ENCODE measurements around the gene KCTD16. TPM values are rescaled to one million over a fixed set of nuclear protein-coding genes. Genes with fewer than 3 reads are reported as not detected.

The KCTD16 gene
- total RNA-seq, 2 experiments from 2014 or later = 0.19 to 0.32 TPM

DNA sequence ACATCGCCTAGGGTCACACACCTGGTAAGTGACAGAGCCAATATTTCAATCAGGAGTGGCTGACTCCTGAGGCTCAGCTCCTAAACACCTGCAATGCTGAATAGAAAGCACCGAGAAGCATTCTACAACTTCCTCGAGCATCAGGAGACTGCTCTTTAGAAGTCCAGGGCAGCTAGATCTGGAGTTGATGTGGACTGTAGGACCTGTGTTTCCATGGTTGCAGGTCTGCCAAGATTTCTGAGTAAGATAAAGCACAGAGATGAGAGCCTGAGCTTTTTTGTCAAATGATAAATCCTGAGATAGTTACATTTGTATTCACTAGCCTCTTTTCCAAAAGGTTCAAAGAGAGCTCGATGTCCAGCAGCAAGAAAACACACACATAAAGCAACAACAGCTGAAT lies 44.0 kb upstream of the KCTD16 start:
- no peaks in the 10 kb centered on the region for H3K9me3 ChIP-seq (ENCODE audit: low read length)
- no peak for DNase-seq (ENCODE audit: low spot score)
- H3K4me3 ChIP-seq (ENCODE audit: low read depth, low read length, poor library complexity, severe bottlenecking) = no peak overlapping the region
- no peaks in the 10 kb centered on the region for H3K9me2 ChIP-seq (ENCODE audit: insufficient read depth, low read length)
- no peak overlapping the region for H3K4me2 ChIP-seq (ENCODE audit: low read length)
- intact Hi-C loops (cut with micrococcal nuclease; ENCODE audit: unreplicated experiment) = no loop called here
- CTCF ChIA-PET (ENCODE audit: unreplicated experiment) = no interaction called here
- H2AFZ ChIP-seq (ENCODE audit: low read length) = no peak overlapping the region
- no peaks in the 10 kb centered on the region for H4K20me1 ChIP-seq (ENCODE audit: insufficient read depth, low read length)
- POLR2A ChIA-PET = interaction anchor here (1.2 to 1.4 kb wide), 2 partner anchors 13 to 21 kb away, joined by 3 read pairs; no protein-coding TSS in a partner anchor
- no peaks in the 10 kb centered on the region for H3K79me2 ChIP-seq (ENCODE audit: insufficient read depth, low read depth, low read length)
- H3K36me3 ChIP-seq (ENCODE audit: insufficient read depth, low read length) = no peaks in the 10 kb centered on the region
- H3K4me1 ChIP-seq (ENCODE audit: insufficient read depth, low read length, poor library complexity, severe bottlenecking) = no peaks in the 10 kb centered on the region
- no peak overlapping the region for H3K27ac ChIP-seq (ENCODE audit: low read depth, low read length, poor library complexity, severe bottlenecking)
- TF ChIP-seq, protein P1, sequence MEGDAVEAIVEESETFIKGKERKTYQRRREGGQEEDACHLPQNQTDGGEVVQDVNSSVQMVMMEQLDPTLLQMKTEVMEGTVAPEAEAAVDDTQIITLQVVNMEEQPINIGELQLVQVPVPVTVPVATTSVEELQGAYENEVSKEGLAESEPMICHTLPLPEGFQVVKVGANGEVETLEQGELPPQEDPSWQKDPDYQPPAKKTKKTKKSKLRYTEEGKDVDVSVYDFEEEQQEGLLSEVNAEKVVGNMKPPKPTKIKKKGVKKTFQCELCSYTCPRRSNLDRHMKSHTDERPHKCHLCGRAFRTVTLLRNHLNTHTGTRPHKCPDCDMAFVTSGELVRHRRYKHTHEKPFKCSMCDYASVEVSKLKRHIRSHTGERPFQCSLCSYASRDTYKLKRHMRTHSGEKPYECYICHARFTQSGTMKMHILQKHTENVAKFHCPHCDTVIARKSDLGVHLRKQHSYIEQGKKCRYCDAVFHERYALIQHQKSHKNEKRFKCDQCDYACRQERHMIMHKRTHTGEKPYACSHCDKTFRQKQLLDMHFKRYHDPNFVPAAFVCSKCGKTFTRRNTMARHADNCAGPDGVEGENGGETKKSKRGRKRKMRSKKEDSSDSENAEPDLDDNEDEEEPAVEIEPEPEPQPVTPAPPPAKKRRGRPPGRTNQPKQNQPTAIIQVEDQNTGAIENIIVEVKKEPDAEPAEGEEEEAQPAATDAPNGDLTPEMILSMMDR (conservative IDR thresholded peaks at IDR 0.05; ENCODE audit: low read length) = no peak
- no peak for TF ChIP-seq EZH2phosphoT487 (IDR thresholded peaks at IDR 0.05; ENCODE audit: borderline replicate concordance, low read depth, low read length)
- BruUV-seq (replicated peaks) = no TSS peak

DNA sequence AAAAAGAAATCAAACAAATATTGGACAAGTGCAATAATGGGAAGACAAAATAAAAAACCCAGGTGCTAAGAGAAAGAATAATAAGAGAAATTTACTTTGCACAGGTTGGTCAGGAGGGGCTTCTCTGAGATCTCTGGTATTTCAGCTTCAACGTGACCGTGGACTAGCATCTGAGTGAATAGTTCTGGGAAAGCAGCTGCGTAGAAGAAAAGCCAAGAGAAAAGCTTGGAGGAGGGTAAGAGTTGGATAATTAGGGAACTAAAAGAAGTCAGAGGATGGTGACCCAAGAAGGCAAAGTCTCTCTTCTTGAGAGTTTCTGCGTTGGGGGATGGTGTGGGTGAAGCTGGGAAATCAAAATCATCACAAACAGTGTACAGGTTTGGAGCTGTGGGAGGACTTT lies 41.8 kb upstream of the KCTD16 start:
- ChIA-PET POLR2A (interaction anchor here (0.6 kb wide), 1 partner anchor 55 kb away, joined by 4 read pairs; no protein-coding TSS in a partner anchor), CTCF (ENCODE audit: unreplicated experiment) (no interaction called here)

DNA sequence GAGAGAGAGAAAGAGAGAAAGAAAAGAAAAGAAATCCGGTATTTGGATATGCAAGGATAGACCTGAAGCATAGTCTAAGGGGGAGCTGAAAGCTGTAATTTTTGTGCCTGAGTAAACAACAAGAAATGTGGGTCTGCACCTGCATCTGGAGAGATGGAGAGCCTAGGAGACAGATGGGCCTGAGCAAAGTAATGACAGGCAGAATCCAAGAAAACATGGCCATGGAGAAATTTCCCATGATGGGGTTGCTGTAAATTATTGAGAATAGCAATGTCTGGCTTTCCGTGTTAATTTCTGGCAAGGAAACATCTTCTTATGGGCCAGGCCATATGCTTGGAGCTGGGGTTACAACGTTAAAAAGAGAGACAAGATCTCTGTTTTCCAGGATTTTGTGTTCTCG lies 40.4 kb upstream of the KCTD16 start:
- TF ChIP-seq EZH2phosphoT487 (IDR thresholded peaks at IDR 0.05; ENCODE audit: borderline replicate concordance, low read depth, low read length) = no peak
- TF ChIP-seq, protein P1 (conservative IDR thresholded peaks at IDR 0.05; ENCODE audit: low read length) = no peak
- POLR2A ChIA-PET = interaction anchor here (1.0 kb wide), 1 partner anchor 17 kb away, joined by 3 read pairs; no protein-coding TSS in a partner anchor
- BruUV-seq (replicated peaks) = no TSS peak

More for the DNA sequence above, 41.8 kb upstream of the KCTD16 start:
- no TSS peak for BruUV-seq (replicated peaks)
- no peak overlapping the region for H3K4me2 ChIP-seq (ENCODE audit: low read length)
- H3K79me2 ChIP-seq (ENCODE audit: insufficient read depth, low read depth, low read length) = no peaks in the 10 kb centered on the region
- TF ChIP-seq, protein P1 (conservative IDR thresholded peaks at IDR 0.05; ENCODE audit: low read length) = no peak
- no peak for TF ChIP-seq EZH2phosphoT487 (IDR thresholded peaks at IDR 0.05; ENCODE audit: borderline replicate concordance, low read depth, low read length)
- no peaks in the 10 kb centered on the region for H3K36me3 ChIP-seq (ENCODE audit: insufficient read depth, low read length)
- H3K4me3 ChIP-seq (ENCODE audit: low read depth, low read length, poor library complexity, severe bottlenecking) = no peak overlapping the region
- no peak for DNase-seq (ENCODE audit: low spot score)
- H3K9me2 ChIP-seq (ENCODE audit: insufficient read depth, low read length) = no peaks in the 10 kb centered on the region
- intact Hi-C loops (cut with micrococcal nuclease; ENCODE audit: unreplicated experiment) = no loop called here
- H2AFZ ChIP-seq (ENCODE audit: low read length) = no peak overlapping the region
- H3K27ac ChIP-seq (ENCODE audit: low read depth, low read length, poor library complexity, severe bottlenecking) = no peak overlapping the region
- H3K4me1 ChIP-seq (ENCODE audit: insufficient read depth, low read length, poor library complexity, severe bottlenecking) = no peaks in the 10 kb centered on the region
- no peaks in the 10 kb centered on the region for H4K20me1 ChIP-seq (ENCODE audit: insufficient read depth, low read length)
- no peaks in the 10 kb centered on the region for H3K9me3 ChIP-seq (ENCODE audit: low read length)

More for the DNA sequence above, 40.4 kb upstream of the KCTD16 start:
- DNase-seq (ENCODE audit: low spot score) = no peak
- no peaks in the 10 kb centered on the region for H4K20me1 ChIP-seq (ENCODE audit: insufficient read depth, low read length)
- H3K36me3 ChIP-seq (ENCODE audit: insufficient read depth, low read length) = no peaks in the 10 kb centered on the region
- H3K79me2 ChIP-seq (ENCODE audit: insufficient read depth, low read depth, low read length) = no peaks in the 10 kb centered on the region
- CTCF ChIA-PET (ENCODE audit: unreplicated experiment) = no interaction called here
- H3K9me2 ChIP-seq (ENCODE audit: insufficient read depth, low read length) = no peaks in the 10 kb centered on the region
- H3K9me3 ChIP-seq (ENCODE audit: low read length) = no peaks in the 10 kb centered on the region
- no peak overlapping the region for H3K4me3 ChIP-seq (ENCODE audit: low read depth, low read length, poor library complexity, severe bottlenecking)
- H2AFZ ChIP-seq (ENCODE audit: low read length) = no peak overlapping the region
- no peaks in the 10 kb centered on the region for H3K4me1 ChIP-seq (ENCODE audit: insufficient read depth, low read length, poor library complexity, severe bottlenecking)
- intact Hi-C loops (cut with micrococcal nuclease; ENCODE audit: unreplicated experiment) = no loop called here
- no peak overlapping the region for H3K4me2 ChIP-seq (ENCODE audit: low read length)
- H3K27ac ChIP-seq (ENCODE audit: low read depth, low read length, poor library complexity, severe bottlenecking) = no peak overlapping the region

Data from OCI-LY7 (cell line).